Measurements from ENCODE around the gene GJB6. TPM values are rescaled to one million over a fixed set of nuclear protein-coding genes. Genes with fewer than 3 reads are reported as not detected.

GJB6 gene
- polyA plus RNA-seq, 1 of the 3 experiments (the other 2 are of a cell fraction): not detected

DNA sequence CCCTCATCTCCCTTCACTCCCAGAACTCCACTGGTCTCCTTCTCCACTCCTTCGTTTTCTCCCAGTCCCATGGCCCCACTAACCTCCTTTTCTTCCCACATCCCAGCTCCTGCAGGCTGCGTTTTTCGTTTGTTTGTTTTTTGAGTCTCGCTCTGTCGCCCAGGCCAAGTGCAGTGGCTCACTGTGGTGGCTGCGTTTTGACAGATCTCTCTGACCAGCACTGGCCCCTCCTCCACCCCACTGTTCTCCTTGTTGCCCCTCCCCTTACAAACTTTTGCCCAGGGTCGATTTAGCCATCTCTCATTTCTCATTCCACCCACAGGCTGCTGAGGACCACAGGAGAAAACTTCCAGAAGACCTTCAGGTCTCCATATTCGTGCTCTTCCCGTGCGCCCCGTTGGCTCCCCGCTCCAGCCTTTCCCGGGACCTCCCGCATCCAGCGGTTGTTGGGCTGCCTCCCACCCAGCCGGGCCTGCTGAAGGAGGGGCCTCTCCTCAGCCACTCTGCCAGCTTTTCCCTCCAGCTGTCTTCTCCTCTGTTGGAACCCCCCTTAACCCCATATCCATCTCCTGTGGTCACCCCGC is 40.6 kb upstream of the GJB6 start:
- no peaks in the 10 kb centered on the region for H3K9me2 ChIP-seq
- H3K79me2 ChIP-seq (ENCODE audit: insufficient read depth): no peaks in the 10 kb centered on the region
- no peak for TF ChIP-seq MXI1 (IDR thresholded peaks at IDR 0.05; ENCODE audit: low read depth, low read length)
- TF ChIP-seq YY1 (IDR thresholded peaks at IDR 0.05; ENCODE audit: low read depth): no peak
- TF ChIP-seq, protein P1, sequence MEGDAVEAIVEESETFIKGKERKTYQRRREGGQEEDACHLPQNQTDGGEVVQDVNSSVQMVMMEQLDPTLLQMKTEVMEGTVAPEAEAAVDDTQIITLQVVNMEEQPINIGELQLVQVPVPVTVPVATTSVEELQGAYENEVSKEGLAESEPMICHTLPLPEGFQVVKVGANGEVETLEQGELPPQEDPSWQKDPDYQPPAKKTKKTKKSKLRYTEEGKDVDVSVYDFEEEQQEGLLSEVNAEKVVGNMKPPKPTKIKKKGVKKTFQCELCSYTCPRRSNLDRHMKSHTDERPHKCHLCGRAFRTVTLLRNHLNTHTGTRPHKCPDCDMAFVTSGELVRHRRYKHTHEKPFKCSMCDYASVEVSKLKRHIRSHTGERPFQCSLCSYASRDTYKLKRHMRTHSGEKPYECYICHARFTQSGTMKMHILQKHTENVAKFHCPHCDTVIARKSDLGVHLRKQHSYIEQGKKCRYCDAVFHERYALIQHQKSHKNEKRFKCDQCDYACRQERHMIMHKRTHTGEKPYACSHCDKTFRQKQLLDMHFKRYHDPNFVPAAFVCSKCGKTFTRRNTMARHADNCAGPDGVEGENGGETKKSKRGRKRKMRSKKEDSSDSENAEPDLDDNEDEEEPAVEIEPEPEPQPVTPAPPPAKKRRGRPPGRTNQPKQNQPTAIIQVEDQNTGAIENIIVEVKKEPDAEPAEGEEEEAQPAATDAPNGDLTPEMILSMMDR (IDR thresholded peaks at IDR 0.05): no peak
- no peak for TF ChIP-seq RCOR1 (IDR thresholded peaks at IDR 0.05; ENCODE audit: low read length)
- TF ChIP-seq GATA2 (CRISPR knock-in tag; IDR thresholded peaks at IDR 0.05): no peak
- no peak for TF ChIP-seq TEAD4 (IDR thresholded peaks at IDR 0.05; ENCODE audit: borderline replicate concordance, insufficient read depth)
- no peak for TF ChIP-seq TCF12 (IDR thresholded peaks at IDR 0.05)
- WGBS (ENCODE audit: low lambda C conversion rate): 16% methylated on average over 17 of the region's 17 CpGs
- no peaks in the 10 kb centered on the region for H3K36me3 ChIP-seq (replicated peaks in 1 of 2; ENCODE audit: control insufficient read depth in 1 of 2, insufficient read depth in 2 of 2, low read length in 1 of 2)
- H3K4me1 ChIP-seq (ENCODE audit: control insufficient read depth in 1 of 2, insufficient read depth in 2 of 2, low read depth in 1 of 2, low read length in 1 of 2): no peaks in the 10 kb centered on the region
- no peak overlapping the region for H2AFZ ChIP-seq (ENCODE audit: low read depth)
- no peak overlapping the region for H3K9ac ChIP-seq
- no peak for DNase-seq
- H3F3A ChIP-seq (replicated peaks; ENCODE audit: insufficient read depth): no peaks in the 10 kb centered on the region
- no peak overlapping the region for H3K27ac ChIP-seq (ENCODE audit: low read depth in 2 of 2, low read length in 1 of 2)
- H4K20me1 ChIP-seq (ENCODE audit: insufficient read depth): no peaks in the 10 kb centered on the region
- CTCF ChIA-PET: no interaction called here
- no peak overlapping the region for H3K4me3 ChIP-seq (ENCODE audit: low read depth in 2 of 2, low read length in 1 of 2)
- peaks cover 32% of the 10 kb centered on the region for H3K27me3 ChIP-seq (ENCODE audit: insufficient read depth)
- POLR2A ChIA-PET: no interaction called here
- no peak overlapping the region for H3K4me2 ChIP-seq
- H3K9me3 ChIP-seq: no peaks in the 10 kb centered on the region

DNA sequence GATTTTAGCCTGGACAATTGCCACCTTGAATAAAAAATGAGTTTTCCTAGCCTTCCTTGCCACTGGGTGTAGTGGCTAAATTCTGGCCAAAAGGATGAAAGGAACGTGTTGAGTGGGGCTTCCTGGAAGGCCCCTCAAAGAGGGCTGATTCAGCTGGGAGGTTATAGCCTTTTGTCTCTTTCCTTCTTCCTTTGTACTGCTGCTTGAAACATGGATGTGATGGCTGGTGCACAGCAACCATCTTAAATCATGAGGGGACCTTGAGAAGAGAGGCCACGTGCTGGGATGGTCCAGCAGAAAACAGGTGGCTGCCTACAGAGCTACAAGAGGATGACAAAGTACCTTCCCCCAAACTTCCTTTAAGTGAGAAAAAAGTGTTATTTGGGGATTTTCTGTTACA is 40.0 kb upstream of the GJB6 start:
- Histone ChIP-seq H3K27me3 (ENCODE audit: insufficient read depth) (peaks cover 34% of the 10 kb centered on the region), H3K79me2 (ENCODE audit: insufficient read depth) (no peaks in the 10 kb centered on the region), H3F3A (replicated peaks; ENCODE audit: insufficient read depth) (no peaks in the 10 kb centered on the region), H2AFZ (ENCODE audit: low read depth) (no peak overlapping the region), H3K9me2 (no peaks in the 10 kb centered on the region), H3K27ac (ENCODE audit: low read depth in 2 of 2, low read length in 1 of 2) (no peak overlapping the region), H4K20me1 (ENCODE audit: insufficient read depth) (no peaks in the 10 kb centered on the region), H3K9me3 (no peaks in the 10 kb centered on the region), H3K4me2 (no peak overlapping the region), H3K9ac (no peak overlapping the region), H3K4me1 (ENCODE audit: control insufficient read depth in 1 of 2, insufficient read depth in 2 of 2, low read depth in 1 of 2, low read length in 1 of 2) (no peaks in the 10 kb centered on the region), H3K36me3 (replicated peaks in 1 of 2; ENCODE audit: control insufficient read depth in 1 of 2, insufficient read depth in 2 of 2, low read length in 1 of 2) (no peaks in the 10 kb centered on the region), H3K4me3 (ENCODE audit: low read depth in 2 of 2, low read length in 1 of 2) (no peak overlapping the region)
- CTCF ChIA-PET: no interaction called here
- TF ChIP-seq EZH2phosphoT487 (IDR thresholded peaks at IDR 0.05; ENCODE audit: borderline replicate concordance, low read depth): no peak
- TF ChIP-seq, protein P2, sequence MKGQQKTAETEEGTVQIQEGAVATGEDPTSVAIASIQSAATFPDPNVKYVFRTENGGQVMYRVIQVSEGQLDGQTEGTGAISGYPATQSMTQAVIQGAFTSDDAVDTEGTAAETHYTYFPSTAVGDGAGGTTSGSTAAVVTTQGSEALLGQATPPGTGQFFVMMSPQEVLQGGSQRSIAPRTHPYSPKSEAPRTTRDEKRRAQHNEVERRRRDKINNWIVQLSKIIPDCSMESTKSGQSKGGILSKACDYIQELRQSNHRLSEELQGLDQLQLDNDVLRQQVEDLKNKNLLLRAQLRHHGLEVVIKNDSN (IDR thresholded peaks at IDR 0.05; ENCODE audit: borderline replicate concordance, low read depth): no peak
- no peak for TF ChIP-seq TAF1 (IDR thresholded peaks at IDR 0.05; ENCODE audit: borderline replicate concordance, low read depth, low read length)
- TF ChIP-seq POLR2AphosphoS5 (IDR thresholded peaks at IDR 0.05; ENCODE audit: low read depth, low read length): no peak
- no peak for TF ChIP-seq MEF2A (IDR thresholded peaks at IDR 0.05; ENCODE audit: borderline replicate concordance, low read depth)
- no peak for TF ChIP-seq GABPA (IDR thresholded peaks at IDR 0.05; ENCODE audit: low read depth)
- TF ChIP-seq, protein P3, sequence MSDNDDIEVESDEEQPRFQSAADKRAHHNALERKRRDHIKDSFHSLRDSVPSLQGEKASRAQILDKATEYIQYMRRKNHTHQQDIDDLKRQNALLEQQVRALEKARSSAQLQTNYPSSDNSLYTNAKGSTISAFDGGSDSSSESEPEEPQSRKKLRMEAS (IDR thresholded peaks at IDR 0.05; ENCODE audit: low read depth): no peak
- no peak for TF ChIP-seq TEAD4 (IDR thresholded peaks at IDR 0.05; ENCODE audit: borderline replicate concordance, insufficient read depth)
- no peak for TF ChIP-seq FOSL2 (IDR thresholded peaks at IDR 0.05; ENCODE audit: borderline replicate concordance, low read depth)
- no peak for TF ChIP-seq SIN3A (IDR thresholded peaks at IDR 0.05; ENCODE audit: borderline replicate concordance, low read depth, low read length)
- TF ChIP-seq NRF1 (IDR thresholded peaks at IDR 0.05; ENCODE audit: low read depth, low read length): no peak
- TF ChIP-seq, protein P4, sequence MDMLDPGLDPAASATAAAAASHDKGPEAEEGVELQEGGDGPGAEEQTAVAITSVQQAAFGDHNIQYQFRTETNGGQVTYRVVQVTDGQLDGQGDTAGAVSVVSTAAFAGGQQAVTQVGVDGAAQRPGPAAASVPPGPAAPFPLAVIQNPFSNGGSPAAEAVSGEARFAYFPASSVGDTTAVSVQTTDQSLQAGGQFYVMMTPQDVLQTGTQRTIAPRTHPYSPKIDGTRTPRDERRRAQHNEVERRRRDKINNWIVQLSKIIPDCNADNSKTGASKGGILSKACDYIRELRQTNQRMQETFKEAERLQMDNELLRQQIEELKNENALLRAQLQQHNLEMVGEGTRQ (IDR thresholded peaks at IDR 0.05; ENCODE audit: borderline replicate concordance, low read depth, low read length): no peak
- no peak for TF ChIP-seq CHD2 (IDR thresholded peaks at IDR 0.05; ENCODE audit: low read length, partially characterized antibody)
- TF ChIP-seq ELF1 (IDR thresholded peaks at IDR 0.05): no peak
- TF ChIP-seq RFX5 (IDR thresholded peaks at IDR 0.05; ENCODE audit: low read length): no peak
- TF ChIP-seq, protein P1 (IDR thresholded peaks at IDR 0.05): no peak
- DNase-seq: no peak
- POLR2A ChIA-PET: no interaction called here
- 0% methylated on average over 2 of the region's 2 CpGs for WGBS (ENCODE audit: low lambda C conversion rate)
